ENCODE results near the gene DSN1. TPM values are rescaled to one million over a fixed set of nuclear protein-coding genes. Genes with fewer than 3 reads are reported as not detected.

Gene DSN1
- total RNA-seq, 2 experiments from 2014 or later, result 25.9 to 30.1 TPM

- H3K4me3 Mint-ChIP-seq, result no peak overlapping the region
- peaks cover 2% of the 10 kb centered on the region for H3K27me3 Mint-ChIP-seq
- CTCF ChIA-PET, result interaction anchor here (1.7 to 2.7 kb wide), 2 partner anchors 21 to 33 kb away, joined by 4 to 11 read pairs; no protein-coding TSS in a partner anchor
- H3K36me3 Mint-ChIP-seq, result peaks cover 3% of the 10 kb centered on the region
- H3K4me1 Mint-ChIP-seq (ENCODE audit: low read depth), result peaks cover 21% of the 10 kb centered on the region
- H3K27ac Mint-ChIP-seq, result no peak overlapping the region
- POLR2A ChIA-PET, result no interaction called here
- no peak for DNase-seq
- intact Hi-C loops (cut with micrococcal nuclease), result loop anchor here (10.0 kb wide), 1 partner anchor 109 kb away; no protein-coding TSS in a partner anchor
- H3K9me3 Mint-ChIP-seq, result no peaks in the 10 kb centered on the region
These were observed 2.3 kb upstream of the DSN1 start for GRCh38 chr20:36775826-36776225.

GRCh38 chr20:36775196-36775595 is 1.6 kb upstream of the DSN1 start:
- peaks cover 24% of the 10 kb centered on the region for H3K4me1 Mint-ChIP-seq (ENCODE audit: low read depth)
- H3K27ac Mint-ChIP-seq, result no peak overlapping the region
- H3K9me3 Mint-ChIP-seq, result no peaks in the 10 kb centered on the region
- no peak overlapping the region for H3K4me3 Mint-ChIP-seq
- intact Hi-C loops (cut with micrococcal nuclease), result loop anchor here (10.0 kb wide), 1 partner anchor 110 kb away; no protein-coding TSS in a partner anchor
- peaks cover 2% of the 10 kb centered on the region for H3K27me3 Mint-ChIP-seq
- ChIA-PET POLR2A (no interaction called here), CTCF (interaction anchor here (0.9 to 1.9 kb wide), 3 partner anchors 21 to 144 kb away, joined by 3 to 6 read pairs (median 4); no protein-coding TSS in a partner anchor)
- H3K36me3 Mint-ChIP-seq, result peaks cover 3% of the 10 kb centered on the region
- no peak for DNase-seq

- ChIA-PET POLR2A (interaction anchor here (0.6 to 1.7 kb wide), 10 partner anchors 19 to 819 kb away, joined by 3 to 8 read pairs (median 3); partner anchors contain the start of genes RBL1 and SLA2), CTCF (interaction anchor here (0.8 to 3.3 kb wide), 20 partner anchors 9 to 322 kb away, joined by 3 to 15 read pairs (median 4); partner anchors contain the start of genes NDRG3, RAB5IF, RBL1 and SLA2)
- H3K27me3 Mint-ChIP-seq, result peaks cover 2% of the 10 kb centered on the region
- DNase-seq, result no peak
- peaks cover 26% of the 10 kb centered on the region for H3K4me1 Mint-ChIP-seq (ENCODE audit: low read depth)
- intact Hi-C loops (cut with micrococcal nuclease), result loop anchor here (1.0 to 10.0 kb wide), 6 partner anchors 27 to 311 kb away; partner anchors contain the start of genes NDRG3 and RAB5IF
- peaks cover 3% of the 10 kb centered on the region for H3K36me3 Mint-ChIP-seq
- H3K27ac Mint-ChIP-seq, result no peak overlapping the region
- peak overlapping the region; percentile 89 for H3K4me3 Mint-ChIP-seq
- no peaks in the 10 kb centered on the region for H3K9me3 Mint-ChIP-seq
These were observed 411 bp downstream of the DSN1 start for GRCh38 chr20:36773107-36773596.

- H3K4me3 Mint-ChIP-seq, result no peak overlapping the region
- H3K9me3 Mint-ChIP-seq, result no peaks in the 10 kb centered on the region
- H3K27me3 Mint-ChIP-seq, result peaks cover 2% of the 10 kb centered on the region
- CTCF ChIA-PET, result interaction anchor here (1.4 to 4.9 kb wide), 2 partner anchors 16 to 34 kb away, joined by 3 to 25 read pairs; no protein-coding TSS in a partner anchor
- no peak overlapping the region for H3K27ac Mint-ChIP-seq
- intact Hi-C loops (cut with micrococcal nuclease), result loop anchor here (5.0 to 10.0 kb wide), 4 partner anchors 114 to 308 kb away; partner anchors contain the start of gene RAB5IF
- H3K4me1 Mint-ChIP-seq (ENCODE audit: low read depth), result peaks cover 26% of the 10 kb centered on the region
- H3K36me3 Mint-ChIP-seq, result peaks cover 3% of the 10 kb centered on the region
- POLR2A ChIA-PET, result no interaction called here
- DNase-seq, result no peak
These were observed 2.9 kb downstream of the DSN1 start for GRCh38 chr20:36770680-36771079.

- Mint-ChIP-seq H3K27ac (no peak overlapping the region), H3K36me3 (peaks cover 8% of the 10 kb centered on the region), H3K9me3 (no peaks in the 10 kb centered on the region), H3K27me3 (peaks cover 2% of the 10 kb centered on the region), H3K4me3 (no peak overlapping the region), H3K4me1 (ENCODE audit: low read depth) (peaks cover 22% of the 10 kb centered on the region)
- intact Hi-C loops (cut with micrococcal nuclease), result no loop called here
- ChIA-PET CTCF (interaction anchor here (0.8 to 4.9 kb wide), 4 partner anchors 14 to 156 kb away, joined by 4 to 25 read pairs (median 4); a partner anchor contains a TSS), POLR2A (interaction anchor here (0.7 kb wide), 1 partner anchor 126 kb away, joined by 4 read pairs; no protein-coding TSS in a partner anchor)
- no peak for DNase-seq
These were observed 4.7 kb downstream of the DSN1 start for GRCh38 chr20:36768768-36769430.

GRCh38 chr20:36761125-36761524 is 12.4 kb downstream of the DSN1 start:
- Mint-ChIP-seq H3K9me3 (no peaks in the 10 kb centered on the region), H3K27ac (no peak overlapping the region), H3K4me3 (no peak overlapping the region), H3K36me3 (peaks cover 27% of the 10 kb centered on the region), H3K27me3 (no peaks in the 10 kb centered on the region), H3K4me1 (ENCODE audit: low read depth) (peaks cover 4% of the 10 kb centered on the region)
- ChIA-PET POLR2A (no interaction called here), CTCF (no interaction called here)
- no peak for DNase-seq
- intact Hi-C loops (cut with micrococcal nuclease), result no loop called here

GRCh38 chr20:36760647-36761046 is 12.9 kb downstream of the DSN1 start:
- Mint-ChIP-seq H3K36me3 (peaks cover 28% of the 10 kb centered on the region), H3K9me3 (no peaks in the 10 kb centered on the region), H3K27me3 (no peaks in the 10 kb centered on the region), H3K27ac (no peak overlapping the region), H3K4me3 (no peak overlapping the region), H3K4me1 (ENCODE audit: low read depth) (peaks cover 4% of the 10 kb centered on the region)
- POLR2A ChIA-PET, result no interaction called here
- intact Hi-C loops (cut with micrococcal nuclease), result no loop called here
- CTCF ChIA-PET, result interaction anchor here (0.7 kb wide), 1 partner anchor 82 kb away, joined by 5 read pairs; no protein-coding TSS in a partner anchor
- no peak for DNase-seq

- no peaks in the 10 kb centered on the region for H3K27me3 Mint-ChIP-seq
- POLR2A ChIA-PET, result interaction anchor here (0.5 kb wide), 1 partner anchor 197 kb away, joined by 3 read pairs; no protein-coding TSS in a partner anchor
- intact Hi-C loops (cut with micrococcal nuclease), result no loop called here
- CTCF ChIA-PET, result interaction anchor here (1.0 kb wide), 2 partner anchors 9 to 12 kb away, joined by 3 read pairs; no protein-coding TSS in a partner anchor
- DNase-seq, result no peak
- no peak overlapping the region for H3K4me3 Mint-ChIP-seq
- H3K9me3 Mint-ChIP-seq, result no peaks in the 10 kb centered on the region
- H3K36me3 Mint-ChIP-seq, result peaks cover 35% of the 10 kb centered on the region
- peaks cover 4% of the 10 kb centered on the region for H3K4me1 Mint-ChIP-seq (ENCODE audit: low read depth)
- no peak overlapping the region for H3K27ac Mint-ChIP-seq
These were observed 15.3 kb downstream of the DSN1 start for GRCh38 chr20:36758276-36758675.

GRCh38 chr20:36756496-36756895 is 17.1 kb downstream of the DSN1 start:
- intact Hi-C loops (cut with micrococcal nuclease), result no loop called here
- ChIA-PET POLR2A (no interaction called here), CTCF (interaction anchor here (0.6 to 3.4 kb wide), 7 partner anchors 17 to 554 kb away, joined by 3 to 33 read pairs (median 4); partner anchors contain the start of gene DSN1)
- no peak for DNase-seq
- H3K36me3 Mint-ChIP-seq, result peaks cover 48% of the 10 kb centered on the region
- no peaks in the 10 kb centered on the region for H3K9me3 Mint-ChIP-seq
- H3K27me3 Mint-ChIP-seq, result no peaks in the 10 kb centered on the region
- H3K27ac Mint-ChIP-seq, result no peak overlapping the region
- H3K4me1 Mint-ChIP-seq (ENCODE audit: low read depth), result peaks cover 4% of the 10 kb centered on the region
- H3K4me3 Mint-ChIP-seq, result no peak overlapping the region

- intact Hi-C loops (cut with micrococcal nuclease), result no loop called here
- ChIA-PET CTCF (interaction anchor here (0.6 to 3.4 kb wide), 27 partner anchors 8 to 481 kb away, joined by 3 to 33 read pairs (median 6); partner anchors contain the start of genes DSN1, NDRG3, RAB5IF and SLA2), POLR2A (interaction anchor here (2.0 kb wide), 1 partner anchor 19 kb away, joined by 8 read pairs; the partner anchor contains the start of gene DSN1)
- Mint-ChIP-seq H3K27ac (no peak overlapping the region), H3K27me3 (no peaks in the 10 kb centered on the region), H3K4me3 (no peak overlapping the region), H3K4me1 (ENCODE audit: low read depth) (peaks cover 4% of the 10 kb centered on the region), H3K36me3 (peaks cover 41% of the 10 kb centered on the region), H3K9me3 (no peaks in the 10 kb centered on the region)
- DNase-seq, result peak; percentile 47
These were observed 18.8 kb downstream of the DSN1 start for GRCh38 chr20:36754656-36755222.

- Mint-ChIP-seq H3K4me1 (ENCODE audit: low read depth) (peaks cover 1% of the 10 kb centered on the region), H3K27ac (no peak overlapping the region), H3K27me3 (no peaks in the 10 kb centered on the region), H3K9me3 (no peaks in the 10 kb centered on the region), H3K4me3 (no peak overlapping the region), H3K36me3 (peaks cover 36% of the 10 kb centered on the region)
- ChIA-PET POLR2A (no interaction called here), CTCF (no interaction called here)
- intact Hi-C loops (cut with micrococcal nuclease), result no loop called here
- no peak for DNase-seq
These were observed 21.0 kb downstream of the DSN1 start for GRCh38 chr20:36752582-36752981.

Measured in activated CD4-positive, alpha-beta memory T cell treated with anti-CD3 and anti-CD28 coated beads for 36 hours (primary cell).